Medulla oblongata (tissue), 1 donor: ENCODE results near the gene ZRANB1.

ENCODE experiments used
- DNase-seq: peaks from one replicate; pipeline ENCODE4 v3.0.0-alpha.2; 2015; ENCODE audit errors: extremely low spot score

Gene ZRANB1

DNA sequence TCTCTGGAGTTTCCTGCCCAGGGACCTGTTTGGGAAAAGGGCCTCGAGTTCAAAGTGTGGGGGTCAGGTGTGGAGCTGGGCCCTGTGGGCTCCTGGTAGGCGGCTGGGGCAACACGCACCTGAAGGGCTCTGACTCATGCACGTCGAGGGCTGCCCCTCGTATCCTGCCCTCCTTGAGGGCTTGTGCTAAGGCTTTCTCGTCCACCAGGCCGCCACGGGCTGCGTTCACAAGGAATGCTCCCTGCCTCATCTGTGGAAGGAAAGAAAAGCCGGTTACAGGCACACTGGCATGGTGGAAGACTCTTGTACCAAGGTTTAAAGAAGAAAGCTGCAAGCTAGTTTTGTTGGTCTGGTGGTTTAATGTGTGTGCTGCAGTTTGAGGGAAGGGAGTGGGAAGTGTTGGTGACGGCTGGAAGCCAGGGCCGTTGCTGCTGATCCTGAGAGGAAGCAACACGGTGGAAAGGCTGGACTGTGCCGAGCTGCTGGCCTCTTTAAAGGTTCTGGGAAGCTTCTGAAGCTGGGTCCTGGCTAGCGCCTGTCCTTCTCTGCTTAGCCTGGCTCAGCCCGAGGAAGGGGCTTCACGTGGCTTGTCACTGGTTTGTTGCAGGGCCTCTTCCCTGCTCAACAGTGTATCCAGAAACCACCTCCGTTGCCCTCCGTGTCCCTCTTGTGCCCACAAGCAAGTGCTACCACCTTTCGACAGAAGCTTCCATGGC is 52.0 kb downstream of the ZRANB1 start:
- DNase-seq = no peak

DNA sequence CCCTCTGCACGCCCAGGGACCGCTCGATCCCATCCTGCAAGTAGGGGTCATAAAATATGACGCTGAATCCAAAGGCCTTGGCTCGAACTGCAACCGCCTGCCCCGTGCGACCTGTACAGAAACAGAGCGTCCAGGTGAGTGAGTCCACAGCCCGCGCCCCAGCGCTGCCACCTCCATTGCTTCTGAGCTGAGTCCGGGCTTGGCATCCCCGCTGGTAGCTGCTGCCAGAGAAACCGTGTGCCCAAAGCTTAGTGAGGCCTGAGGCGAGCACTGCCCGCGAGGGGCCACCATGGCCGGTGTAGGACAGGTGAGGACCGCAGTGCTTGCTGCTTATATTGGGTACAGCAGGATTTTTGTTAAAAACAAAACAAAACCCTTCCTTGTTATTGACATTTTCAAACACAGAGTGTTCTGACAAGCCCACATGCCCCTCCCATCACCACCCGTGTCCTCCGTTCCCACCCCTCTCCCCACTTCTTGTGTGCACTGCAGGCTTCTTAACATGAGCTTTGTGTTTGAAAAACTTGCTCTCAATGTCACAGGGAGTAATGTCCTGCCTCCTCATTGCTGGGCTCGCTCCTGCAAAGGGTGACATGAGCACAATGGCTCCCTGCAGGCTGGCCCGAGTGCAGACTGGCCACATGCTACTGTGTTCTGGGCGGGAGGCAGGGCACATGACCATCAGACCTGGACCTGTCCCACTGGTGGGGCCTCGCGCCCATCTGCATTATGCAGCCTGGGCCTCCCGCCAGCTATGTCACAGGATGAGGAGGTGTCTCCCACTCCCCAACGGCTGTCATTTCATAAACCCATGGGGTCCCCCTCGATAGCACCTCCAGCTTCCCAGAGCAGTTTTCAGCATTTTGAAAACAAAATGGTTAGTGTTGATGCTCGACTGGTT is 52.9 kb downstream of the ZRANB1 start:
- peak; percentile 62 for DNase-seq

DNA sequence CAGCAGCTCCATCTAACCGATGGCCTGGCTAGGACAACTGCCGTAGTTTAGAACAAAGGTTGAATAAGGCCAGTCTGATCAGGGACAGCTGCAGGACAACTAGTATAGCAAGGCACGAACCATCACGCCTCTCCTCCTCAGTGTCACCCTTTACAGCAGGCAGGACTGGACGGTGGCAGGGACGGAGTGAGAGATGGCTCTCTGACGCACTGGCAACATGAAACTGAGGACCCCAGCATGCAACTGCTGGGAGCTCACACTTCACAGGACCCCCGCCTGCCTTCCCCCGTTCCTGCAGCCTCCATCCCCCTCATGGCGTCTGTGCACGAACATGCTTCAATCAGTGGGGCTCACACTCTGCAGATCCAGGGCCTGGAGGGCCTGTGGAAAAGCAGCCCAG is 53.7 kb downstream of the ZRANB1 start:
- DNase-seq = no peak

DNA sequence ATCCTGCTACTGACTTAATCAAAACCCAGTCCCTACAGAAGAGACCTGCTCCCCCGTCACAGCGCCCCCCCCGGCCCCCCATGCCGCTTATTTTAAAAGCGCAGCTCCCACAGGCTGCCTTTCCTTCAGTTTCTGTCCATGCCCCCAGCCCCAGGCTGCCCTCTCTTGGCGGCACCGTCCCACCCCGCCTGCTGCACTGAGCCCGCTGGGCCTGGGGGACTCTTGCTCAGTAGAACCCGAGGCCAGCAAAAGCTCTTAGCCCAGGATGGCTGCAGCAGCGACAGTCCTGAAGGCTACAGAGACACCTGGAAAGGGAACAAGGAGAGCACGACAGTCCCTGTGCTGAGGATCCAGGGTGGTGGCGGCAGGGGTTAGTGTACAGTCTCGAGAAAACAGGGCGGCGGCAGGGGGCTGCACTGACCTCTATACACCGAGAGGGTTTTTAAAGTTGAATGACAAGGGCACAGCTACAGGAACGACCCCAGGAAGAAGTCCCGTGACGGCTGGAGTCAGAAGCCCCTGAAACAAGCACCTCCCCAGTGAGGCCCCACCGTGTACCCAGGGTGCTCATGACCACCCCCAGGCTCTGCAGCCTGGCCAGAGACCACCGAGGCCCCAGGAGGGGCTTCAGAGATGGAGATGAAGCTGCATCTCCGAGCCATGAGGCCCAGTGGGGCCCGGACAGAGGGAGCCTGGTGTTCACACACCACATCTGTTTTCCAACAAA is 54.4 kb downstream of the ZRANB1 start:
- no peak for DNase-seq

DNA sequence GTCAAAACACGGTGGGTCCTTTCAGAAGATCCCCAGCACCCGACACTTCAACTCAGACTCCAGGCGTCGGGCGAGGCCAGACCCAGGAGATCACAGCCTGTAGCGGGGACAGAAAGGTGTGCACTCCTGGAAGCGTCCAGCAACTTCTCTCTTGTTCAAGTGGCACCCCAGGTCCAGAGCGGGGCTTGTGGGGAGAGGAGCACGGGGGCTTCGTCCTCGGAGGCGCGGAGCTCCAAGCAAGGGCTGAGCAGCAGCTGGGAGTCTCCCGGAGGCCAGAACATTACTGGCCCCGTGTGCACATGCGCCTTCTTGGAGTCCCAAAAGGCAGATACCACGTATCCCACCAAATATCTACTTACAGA is 54.9 kb downstream of the ZRANB1 start:
- no peak for DNase-seq

DNA sequence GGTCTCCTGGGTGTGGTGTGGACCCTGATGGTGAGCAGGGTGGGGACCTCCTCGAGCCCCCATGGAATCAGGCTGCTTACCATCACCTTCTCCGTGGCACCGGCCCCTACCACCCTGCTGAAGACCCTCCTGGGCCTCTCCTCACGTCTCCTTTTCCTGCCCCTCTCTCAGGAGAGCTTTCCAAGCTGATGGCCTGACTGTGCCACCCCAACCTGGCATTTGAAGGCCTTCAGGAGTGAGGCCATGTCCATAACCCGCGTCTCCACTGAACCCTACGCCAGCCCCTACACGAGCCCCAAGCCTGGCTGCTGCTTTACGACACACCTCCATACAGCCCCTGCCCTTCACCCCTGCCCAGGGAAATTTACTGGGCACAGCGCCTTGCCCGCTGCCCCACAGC is 55.4 kb downstream of the ZRANB1 start:
- DNase-seq = no peak

DNA sequence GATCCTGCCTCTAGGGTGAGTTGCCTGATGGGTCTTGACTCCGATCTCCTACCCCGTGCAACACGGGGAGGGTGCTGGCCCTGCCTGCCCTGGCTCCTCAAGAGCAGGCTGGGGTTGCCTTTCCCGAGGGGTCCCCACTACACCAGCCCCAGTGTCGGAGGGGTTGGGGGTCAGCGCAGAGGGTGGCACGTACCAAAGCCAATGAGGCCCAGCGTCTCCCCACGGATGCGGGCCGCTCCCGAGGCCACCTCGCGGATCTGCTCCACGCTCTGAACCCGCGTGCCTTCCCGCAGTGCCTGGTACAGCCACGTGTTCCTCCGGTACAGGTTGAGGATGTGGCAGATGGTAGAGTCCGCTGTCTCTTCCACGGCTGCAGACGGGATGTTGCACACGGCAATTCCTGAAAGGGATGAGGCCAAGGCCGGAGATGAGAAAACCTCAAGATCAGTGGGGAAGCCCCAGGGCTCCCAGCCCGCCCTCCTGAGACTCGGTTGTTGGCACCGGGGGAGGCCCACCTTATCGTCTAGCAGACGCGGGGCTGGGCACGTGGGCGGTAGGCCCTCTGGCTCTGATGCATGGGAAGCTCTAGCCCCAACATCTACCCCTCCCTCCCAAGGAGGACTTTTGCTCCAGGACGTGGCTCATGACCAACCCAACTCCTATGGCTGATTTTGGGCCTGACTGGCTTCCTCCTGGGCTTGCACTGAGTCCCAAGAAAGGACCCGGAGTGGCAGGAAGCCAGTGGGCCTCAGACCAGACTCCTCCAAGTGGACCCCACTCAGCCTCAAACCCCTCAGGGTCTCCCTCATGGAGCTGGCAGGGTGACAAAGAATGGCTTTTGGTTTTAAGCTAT is 56.1 kb downstream of the ZRANB1 start:
- DNase-seq = no peak

DNA sequence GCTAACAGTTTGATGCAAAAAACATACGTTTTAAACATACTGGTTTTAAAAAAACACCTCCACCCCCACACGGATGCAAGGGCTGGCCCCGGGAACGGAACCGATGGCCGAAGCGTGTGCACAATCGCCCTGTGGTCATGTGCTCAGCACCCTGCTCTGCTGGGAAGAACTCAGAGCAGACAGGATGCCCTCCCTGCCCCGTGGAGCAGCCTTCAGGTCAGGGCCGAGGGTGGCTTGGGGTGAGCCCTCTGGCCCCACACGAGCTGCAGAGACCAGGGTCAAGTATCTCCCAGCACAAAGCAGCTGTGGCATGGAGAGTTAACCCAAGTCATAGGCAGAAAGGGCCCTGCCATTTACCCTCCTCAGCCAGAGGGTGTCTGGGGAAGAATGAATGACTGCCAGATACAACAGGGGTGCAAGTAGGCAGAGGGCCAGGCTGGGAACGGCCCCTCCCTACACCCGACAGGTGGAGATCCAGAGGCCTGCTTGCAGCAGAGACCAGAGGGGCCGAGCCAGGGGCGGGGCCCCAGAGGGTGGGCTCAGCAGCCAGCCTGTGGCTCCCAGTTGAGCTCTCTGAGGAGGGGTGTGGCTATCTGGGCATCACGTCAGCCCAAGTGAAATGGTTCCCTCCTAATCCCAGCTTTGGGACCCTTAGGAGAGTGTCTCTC is 56.8 kb downstream of the ZRANB1 start:
- DNase-seq = no peak

DNA sequence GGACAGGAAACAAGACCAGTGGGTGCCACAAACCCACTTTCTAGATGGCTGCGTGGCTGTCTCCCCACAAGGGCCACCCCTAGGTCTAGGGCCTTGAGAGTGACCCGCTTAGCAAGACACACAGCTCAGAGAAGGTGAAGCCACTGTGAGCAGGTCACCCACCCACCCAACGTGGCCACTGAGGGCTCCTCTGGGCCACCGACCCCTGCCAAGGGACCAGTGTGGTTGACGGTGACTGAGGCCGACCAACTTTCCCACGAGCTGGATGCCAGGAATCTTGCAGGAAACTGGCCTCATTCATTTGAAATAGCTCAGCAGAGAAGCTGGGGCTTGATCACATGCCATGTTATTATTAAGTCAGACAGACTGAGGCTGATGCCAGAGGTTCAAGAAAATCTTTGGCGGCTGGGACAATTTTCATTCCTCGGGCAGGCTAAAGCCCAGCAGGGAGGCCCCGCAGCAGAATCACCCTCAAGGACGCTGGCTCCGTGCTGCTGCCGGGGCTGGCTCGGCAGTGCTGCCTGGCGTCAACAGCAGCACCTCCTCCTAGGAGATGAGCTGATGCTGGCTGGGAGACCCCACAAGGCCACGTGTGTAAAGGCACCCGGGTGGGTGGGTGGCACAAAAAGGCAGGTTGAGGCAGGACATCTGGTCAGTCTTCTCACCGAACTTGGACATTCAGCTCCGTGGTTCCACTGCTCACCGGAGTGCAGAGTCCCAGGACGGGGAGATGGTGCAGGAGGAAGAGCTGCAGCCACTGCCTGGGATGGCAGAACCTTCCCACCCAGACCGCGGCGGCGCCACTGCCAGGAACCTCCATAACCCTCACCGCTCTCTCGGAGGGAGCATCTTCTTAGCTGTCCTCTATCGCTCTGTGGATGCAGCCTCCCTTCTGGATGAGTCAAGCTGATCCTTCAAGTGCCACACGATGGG is 57.8 kb downstream of the ZRANB1 start:
- peak; percentile 70 for DNase-seq

DNA sequence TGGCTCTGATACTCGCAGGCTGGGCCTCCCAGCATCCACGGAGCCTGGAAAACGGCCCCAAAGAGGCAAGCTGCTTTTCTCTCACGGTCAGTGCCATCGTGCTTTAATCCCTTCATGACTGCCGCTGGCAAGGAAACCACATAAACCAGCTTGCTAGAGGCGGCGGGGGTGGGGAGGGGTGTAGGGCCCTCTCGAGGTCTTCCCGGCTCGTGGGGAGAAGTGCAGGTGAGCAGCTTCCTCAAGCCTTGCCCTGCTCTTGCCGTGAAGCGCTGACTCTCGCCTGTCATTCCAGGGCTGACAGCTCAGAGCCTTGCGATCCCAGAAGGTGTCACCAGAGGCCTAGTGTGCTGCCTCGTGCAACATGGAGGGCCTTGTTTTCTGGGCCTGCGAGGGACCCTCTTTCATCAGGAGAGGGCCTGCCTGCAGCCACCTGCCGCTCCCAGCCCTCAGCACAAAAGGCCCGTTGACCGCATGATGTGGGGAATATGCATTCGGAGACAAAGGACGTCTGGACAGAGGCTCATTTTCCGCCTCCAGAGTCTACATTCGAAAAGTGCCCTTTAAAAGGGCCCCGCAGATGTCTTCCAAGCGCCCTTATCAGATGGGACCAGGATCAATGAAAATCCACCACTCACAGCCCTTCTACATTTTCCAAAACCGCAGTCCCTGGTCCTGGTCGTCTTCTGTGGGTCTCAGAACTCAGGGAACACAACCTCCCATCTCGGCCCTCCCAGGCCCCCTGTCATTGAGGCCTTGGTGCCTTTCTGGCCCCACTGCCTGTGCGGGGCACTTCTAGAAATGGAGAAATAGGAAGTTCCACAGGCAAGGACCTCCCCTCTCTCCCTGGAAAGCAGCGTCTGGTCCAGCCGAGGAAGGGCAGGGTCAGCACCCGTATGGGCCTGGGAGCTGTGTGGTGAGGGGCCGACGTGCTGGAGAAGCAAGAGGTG is 58.7 kb downstream of the ZRANB1 start:
- peak; percentile 62 for DNase-seq

DNA sequence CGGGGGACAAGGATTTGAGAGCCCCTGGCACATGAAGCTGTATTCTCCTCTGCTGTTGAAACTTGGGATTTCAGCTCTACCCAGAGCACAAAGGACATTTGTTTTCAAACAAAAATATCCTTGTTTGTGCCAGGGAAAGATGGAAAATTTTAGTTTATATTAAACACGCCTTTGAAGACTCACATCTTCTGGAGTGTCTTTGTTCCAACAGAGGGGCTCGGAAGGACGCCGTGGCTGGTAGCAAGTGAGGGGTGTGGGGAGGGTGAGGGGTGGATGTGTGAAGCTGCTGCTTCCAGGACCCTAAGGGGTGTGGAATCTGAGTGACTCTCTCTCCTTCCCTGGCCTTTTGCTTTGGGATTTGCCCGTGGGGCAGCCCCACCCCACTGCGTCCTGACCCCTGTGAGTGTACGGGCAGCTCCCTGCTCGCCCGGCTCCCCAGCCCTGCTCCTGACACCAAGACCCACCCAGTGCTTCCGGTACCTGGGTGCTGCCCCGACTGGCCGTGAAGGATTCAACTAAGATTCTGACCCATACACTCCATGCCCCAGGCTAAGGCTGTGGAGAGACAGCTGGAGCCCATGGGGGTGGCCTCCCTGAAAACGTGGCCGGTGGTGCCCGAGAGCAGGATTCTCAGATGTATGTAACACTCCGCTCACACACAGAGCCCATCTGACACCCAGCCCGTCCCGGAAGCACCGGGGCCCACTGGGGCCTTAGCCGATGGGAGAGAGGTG is 59.6 kb downstream of the ZRANB1 start:
- DNase-seq = peak; percentile 75

DNA sequence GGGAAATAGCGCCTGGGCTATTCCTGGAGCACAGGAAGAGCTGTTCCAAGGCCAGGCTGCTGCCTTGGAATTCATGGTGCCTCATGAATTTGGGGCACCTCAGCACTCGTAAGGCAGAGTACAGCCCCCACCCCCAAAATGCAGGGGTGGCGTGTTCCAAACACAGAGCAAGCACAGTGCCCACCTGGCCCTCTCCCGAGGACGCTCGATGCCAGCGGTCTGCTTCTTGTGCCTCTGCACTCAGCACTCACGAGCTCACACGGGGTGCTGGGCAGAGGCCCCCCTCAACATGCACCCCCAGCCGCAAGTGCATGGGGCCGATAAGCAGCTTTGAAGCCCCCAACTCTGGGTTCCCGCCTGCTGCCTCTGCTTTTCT is 60.1 kb downstream of the ZRANB1 start:
- DNase-seq = no peak

DNA sequence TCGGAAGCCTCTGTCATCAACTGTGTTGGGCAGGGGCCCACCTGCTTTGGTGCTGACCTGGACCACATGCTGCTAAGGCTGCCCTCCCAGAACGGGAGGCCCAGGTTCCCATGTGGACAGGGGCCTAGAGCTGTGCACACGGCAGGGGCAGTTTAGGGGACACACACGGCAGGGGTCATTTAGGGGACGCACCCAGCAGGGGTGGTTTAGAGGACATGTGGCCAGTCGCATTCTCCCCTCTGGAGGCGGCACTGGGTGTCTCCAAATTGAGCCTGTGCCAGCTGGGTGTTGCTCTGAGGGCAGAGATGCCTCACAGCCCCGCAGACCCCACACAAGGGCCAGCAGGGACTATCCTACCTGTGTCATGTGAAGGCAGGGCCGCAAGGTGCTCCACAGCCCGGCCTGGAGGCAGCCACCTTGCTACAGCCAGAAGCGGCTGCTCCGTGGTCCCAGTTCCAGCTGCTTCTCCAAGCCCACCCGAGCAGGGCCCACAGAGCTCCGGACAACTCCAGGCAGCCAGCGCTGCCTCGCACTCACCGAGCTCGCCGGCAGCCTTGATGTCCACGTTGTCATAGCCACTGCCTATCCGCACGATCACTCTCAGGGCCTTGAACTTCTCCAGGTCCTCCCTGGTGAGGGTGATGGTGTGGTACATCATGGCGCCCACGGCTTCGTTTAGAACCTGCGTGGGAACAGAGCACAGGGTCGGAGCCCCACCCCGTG is 60.7 kb downstream of the ZRANB1 start:
- DNase-seq = no peak

DNA sequence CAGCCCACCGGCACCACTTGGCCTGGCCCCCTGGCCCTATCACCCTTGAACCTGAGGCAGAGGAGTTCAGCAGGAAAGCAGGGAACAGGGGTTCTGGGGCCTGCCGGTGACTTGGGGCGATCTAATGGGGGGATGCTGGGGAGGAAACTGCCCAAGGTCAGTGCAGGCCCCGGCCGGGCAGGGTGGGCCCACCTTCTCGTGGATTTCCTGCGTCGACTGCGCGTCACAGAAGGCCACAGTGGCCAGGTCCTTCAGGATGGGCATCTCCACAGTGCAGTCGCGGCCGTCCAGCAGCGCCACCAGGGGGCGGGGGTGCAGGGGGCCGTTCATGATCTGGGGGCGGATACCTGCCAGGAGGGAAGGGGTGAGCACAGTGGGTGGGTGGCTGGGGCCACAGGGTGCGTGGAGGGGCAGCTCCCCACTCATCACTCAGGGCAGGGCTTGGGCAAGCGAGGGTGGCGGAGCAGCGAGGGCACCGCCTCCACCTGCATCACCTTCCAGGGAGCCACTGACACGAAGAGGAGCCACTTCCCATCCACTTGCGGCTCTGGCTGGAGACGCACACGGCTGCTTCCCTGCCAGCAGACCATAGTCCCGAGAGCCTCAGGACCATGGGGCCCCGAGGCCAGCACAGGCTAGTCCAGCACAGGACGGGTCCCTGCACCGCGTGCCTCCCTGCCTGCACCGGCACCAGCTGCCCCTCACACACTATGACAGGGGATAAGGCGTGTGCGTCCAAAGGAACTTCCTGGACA is 61.4 kb downstream of the ZRANB1 start:
- no peak for DNase-seq

DNA sequence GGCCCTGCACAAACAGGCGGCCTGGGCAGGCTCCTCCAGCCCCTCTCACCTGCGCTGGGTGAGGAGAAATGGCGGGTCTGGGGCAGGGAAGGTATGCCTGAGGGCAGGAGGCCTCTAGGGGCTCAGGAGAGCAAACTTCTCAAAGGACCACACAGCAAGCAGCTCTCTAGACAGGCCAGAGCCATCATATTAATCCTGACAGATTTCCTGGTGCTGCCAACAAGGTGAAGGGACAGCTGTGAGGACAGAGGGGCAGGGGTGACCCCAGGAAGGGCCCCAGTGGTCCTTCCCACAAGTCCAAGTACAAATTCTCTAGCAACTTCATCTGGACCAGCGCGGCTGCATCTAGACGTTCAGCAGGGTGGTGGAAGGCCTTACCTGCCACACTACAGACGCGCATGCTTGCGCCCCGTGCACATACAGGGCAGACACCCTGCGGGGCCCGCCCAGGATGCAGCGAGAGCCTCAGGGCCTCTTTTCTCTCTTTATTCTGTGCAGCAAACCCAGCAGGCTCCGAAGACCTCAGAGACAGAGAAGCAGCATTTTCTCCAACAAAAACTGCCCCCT is 62.1 kb downstream of the ZRANB1 start:
- no peak for DNase-seq

DNA sequence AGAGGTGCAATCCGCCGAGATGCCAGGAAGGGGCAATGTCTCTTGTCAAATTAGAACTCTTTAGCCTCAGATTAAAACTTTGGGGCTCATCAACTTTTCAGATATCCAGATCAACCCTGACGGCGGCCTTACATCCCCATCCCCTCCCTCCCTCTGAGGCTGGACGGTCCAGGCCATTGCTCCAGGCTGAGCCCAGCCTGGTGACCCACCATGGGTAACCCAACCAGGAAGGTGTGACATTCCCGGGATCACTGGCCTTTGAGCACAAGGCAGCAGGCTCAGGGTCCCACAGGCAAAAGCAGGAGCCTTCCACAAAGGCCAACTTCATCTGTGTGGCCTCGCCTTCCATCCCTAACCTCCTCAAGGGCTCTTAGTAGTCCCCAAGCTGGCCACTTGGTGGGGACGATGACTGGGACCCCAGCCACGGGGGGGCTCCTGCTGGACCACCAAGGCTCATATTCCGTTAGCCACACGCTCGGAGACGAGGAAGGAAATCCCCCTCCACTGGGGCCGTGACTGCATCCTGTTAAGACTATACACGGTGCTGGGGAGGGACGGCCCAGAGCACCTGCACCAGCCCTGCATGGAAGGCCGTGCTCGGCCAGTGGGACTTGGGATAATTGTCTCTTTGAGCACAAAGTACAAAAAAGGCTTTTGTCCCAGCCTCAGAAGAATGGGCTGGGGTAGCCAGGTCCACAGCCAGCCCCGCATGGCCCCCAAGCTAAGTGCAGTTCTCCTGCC is 62.8 kb downstream of the ZRANB1 start:
- DNase-seq = no peak
